ENCODE measurements around the gene WDR74. TPM values are rescaled to one million over a fixed set of nuclear protein-coding genes. Genes with fewer than 3 reads are reported as not detected.
A peak's percentile ranks its signal among the peaks of the same experiment; 100 is the strongest.

Gene WDR74
- total and polyA plus RNA-seq, 2 of the 13 experiments (the other 11 are each of a cell fraction or from before 2014, with no cell fraction given) = 77.0 to 83.3 TPM

GRCh38 chr11:62855571-62856332 is 16.4 kb upstream of the WDR74 start (continued):
- peak; percentile 96 for TF ChIP-seq ZNF276 (CRISPR knock-in tag; IDR thresholded peaks at IDR 0.05; ENCODE audit: low read depth)
- TF ChIP-seq ZNF746 (CRISPR knock-in tag; IDR thresholded peaks at IDR 0.05) = peak; percentile 60
- peak; percentile 79 for TF ChIP-seq PHF8 (CRISPR knock-in tag; IDR thresholded peaks at IDR 0.05)
- TF ChIP-seq HMG20B (CRISPR knock-in tag; conservative IDR thresholded peaks at IDR 0.05) = no peak
- TF ChIP-seq MATR3 (CRISPR knock-in tag; IDR thresholded peaks at IDR 0.05) = no peak
- TF ChIP-seq ZSCAN31 (CRISPR knock-in tag; IDR thresholded peaks at IDR 0.05; ENCODE audit: low read depth) = peak; percentile 90
- TF ChIP-seq NR2F1 (CRISPR knock-in tag; IDR thresholded peaks at IDR 0.05) = no peak
- TF ChIP-seq ZNF577 (CRISPR knock-in tag; IDR thresholded peaks at IDR 0.05; ENCODE audit: borderline replicate concordance, low read depth) = no peak
- peak; percentile 89; the same call in 1 of the 2 replicates for TF ChIP-seq PAX8 (CRISPR knock-in tag; IDR thresholded peaks at IDR 0.05; ENCODE audit: borderline replicate concordance)
- TF ChIP-seq ADNP (CRISPR knock-in tag; IDR thresholded peaks at IDR 0.05) = no peak
- peak; percentile 79; the same call in 1 of the 2 replicates for TF ChIP-seq JUN (CRISPR knock-in tag; IDR thresholded peaks at IDR 0.05)
- TF ChIP-seq FOSL1 (CRISPR knock-in tag; IDR thresholded peaks at IDR 0.05; ENCODE audit: borderline replicate concordance) = no peak
- TF ChIP-seq ZNF775 (CRISPR knock-in tag; IDR thresholded peaks at IDR 0.05; ENCODE audit: borderline replicate concordance) = no peak
- TF ChIP-seq SPEN (CRISPR knock-in tag; IDR thresholded peaks at IDR 0.05; ENCODE audit: low read depth) = peak; percentile 71; the same call in 1 of the 2 replicates
- TF ChIP-seq ZBTB46 (CRISPR knock-in tag; IDR thresholded peaks at IDR 0.05; ENCODE audit: borderline replicate concordance) = no peak
- no peak; the same call in 1 of the 2 replicates for TF ChIP-seq ZNF225 (CRISPR knock-in tag; IDR thresholded peaks at IDR 0.05)
- no peak for TF ChIP-seq TCF7 (IDR thresholded peaks at IDR 0.05; ENCODE audit: low read depth)
- 0 out of 2 replicates have a peak, but pooled peaks have one; percentile 11 for TF ChIP-seq ZFP62 (CRISPR knock-in tag; IDR thresholded peaks at IDR 0.05)
- TF ChIP-seq HNRNPK (IDR thresholded peaks at IDR 0.05; ENCODE audit: low read depth, low read length, poor library complexity, severe bottlenecking) = no peak
- peak; percentile 97 for TF ChIP-seq KDM5B (CRISPR knock-in tag; IDR thresholded peaks at IDR 0.05; ENCODE audit: borderline replicate concordance)
- no peak for TF ChIP-seq ZNF234 (CRISPR knock-in tag; conservative IDR thresholded peaks at IDR 0.05)
- TF ChIP-seq SP5 (CRISPR knock-in tag; IDR thresholded peaks at IDR 0.05; ENCODE audit: borderline replicate concordance, low read depth) = no peak
- no peak for TF ChIP-seq GPBP1L1 (CRISPR knock-in tag; IDR thresholded peaks at IDR 0.05)
- 0 out of 2 replicates have a peak, but pooled peaks have one; percentile 40 for TF ChIP-seq ZNF136 (CRISPR knock-in tag; IDR thresholded peaks at IDR 0.05; ENCODE audit: low read depth)
- peak; percentile 41; the same call in 1 of the 2 replicates for TF ChIP-seq ZC3H4 (CRISPR knock-in tag; IDR thresholded peaks at IDR 0.05; ENCODE audit: borderline replicate concordance)
- peak; percentile 95 for TF ChIP-seq ZNF441 (CRISPR knock-in tag; IDR thresholded peaks at IDR 0.05; ENCODE audit: borderline replicate concordance)

All from HepG2 (cell line).